HG03432 (cell line): ENCODE results near the gene STIP1.

ENCODE experiments used
- ATAC-seq: cut with Tn5 transposase; IDR thresholded peaks from one replicate; pipeline ENCODE4 v1.9.1; 2021; ENCODE audit warnings: mild to moderate bottlenecking, moderate library complexity; ENCODE audit not compliant: unreplicated experiment

The STIP1 gene

DNA sequence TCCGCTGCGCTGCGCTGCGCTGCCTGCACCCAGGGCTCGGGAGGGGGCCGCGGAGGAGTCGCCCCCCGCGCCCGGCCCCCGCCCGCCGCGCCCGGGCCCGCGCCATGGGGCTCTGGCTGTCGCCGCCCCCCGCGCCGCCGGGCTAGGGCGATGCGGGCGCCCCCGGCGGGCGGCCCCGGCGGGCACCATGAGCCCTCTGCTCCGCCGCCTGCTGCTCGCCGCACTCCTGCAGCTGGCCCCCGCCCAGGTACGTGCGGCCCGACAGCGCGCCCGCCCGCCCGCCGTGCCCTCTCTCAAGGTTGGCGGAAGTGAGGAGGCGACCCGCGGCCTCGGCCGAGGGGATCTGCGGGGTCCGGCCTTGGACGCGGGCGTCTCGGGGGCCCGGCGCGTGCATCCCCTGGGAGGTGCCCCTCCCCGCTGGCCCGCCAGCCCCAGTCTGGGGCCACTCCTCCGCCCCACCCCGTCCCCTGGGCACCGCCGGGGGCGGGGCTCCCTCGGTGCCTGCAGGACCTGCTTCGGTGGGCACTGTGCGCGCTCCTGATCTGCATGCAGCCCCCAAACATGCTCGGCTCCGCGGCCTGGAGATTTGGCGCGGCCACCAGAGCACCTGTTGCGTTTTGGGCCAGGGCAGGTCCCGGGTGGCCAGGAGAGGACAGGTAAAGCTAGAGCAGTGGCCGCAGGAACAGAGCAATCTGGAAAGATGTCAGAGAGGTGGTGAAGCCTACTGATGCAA, 48.8 kb downstream of the STIP1 start:
- ATAC-seq = peak; percentile 29

- ATAC-seq = no peak
These were observed 49.6 kb downstream of the STIP1 start for GRCh38 chr11:64235437-64236161.

- no peak for ATAC-seq
These were observed 51.5 kb downstream of the STIP1 start for GRCh38 chr11:64237484-64237951.

GRCh38 chr11:64238076-64238475, 52.1 kb downstream of the STIP1 start:
- no peak for ATAC-seq

DNA sequence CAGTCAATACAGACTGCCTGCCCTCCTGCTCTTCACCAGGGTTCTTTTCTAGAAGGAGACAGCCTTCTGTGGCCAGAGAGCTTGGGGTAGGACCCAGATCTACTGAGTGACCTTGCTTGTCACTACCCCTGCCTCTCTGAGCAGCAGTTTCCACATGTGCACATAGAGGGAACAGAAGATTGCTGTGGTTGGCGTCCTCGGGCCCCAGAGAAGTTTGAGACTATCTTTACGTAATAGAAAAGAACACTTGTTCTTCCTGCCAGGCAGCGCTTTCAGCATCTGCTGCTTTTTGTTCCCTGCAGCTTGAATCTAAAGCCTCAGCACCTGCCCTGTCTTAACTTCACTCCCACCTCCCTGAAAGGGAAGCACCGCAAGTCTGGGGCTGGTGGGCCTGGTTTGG, 53.0 kb downstream of the STIP1 start:
- ATAC-seq = no peak

GRCh38 chr11:64239662-64240434, 53.9 kb downstream of the STIP1 start:
- ATAC-seq = peak; percentile 7

GRCh38 chr11:64240435-64241240, 54.7 kb downstream of the STIP1 start, which contains the start of gene FKBP2:
TSS of gene FKBP2 (plus strand) at chr11:64241095. CDS start at chr11:64242388, 1,293 bp downstream.
- ATAC-seq = peak; percentile 46

DNA sequence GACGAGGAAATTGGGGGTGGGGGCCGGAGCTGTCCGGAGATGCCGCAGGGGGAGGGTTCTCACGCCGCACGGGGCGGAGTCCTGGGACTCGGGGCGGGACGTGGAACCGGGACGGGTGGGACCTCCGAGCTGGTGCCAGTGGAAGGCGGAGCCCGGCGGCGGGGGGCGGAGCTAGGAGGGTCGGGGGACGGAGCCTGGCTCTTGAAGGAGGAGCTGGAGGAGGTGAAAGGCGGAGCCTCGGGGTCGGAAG, 55.2 kb downstream of the STIP1 start:
- ATAC-seq = peak; percentile 67

- ATAC-seq = peak; percentile 11
These were observed 55.8 kb downstream of the STIP1 start for GRCh38 chr11:64241491-64242374.

DNA sequence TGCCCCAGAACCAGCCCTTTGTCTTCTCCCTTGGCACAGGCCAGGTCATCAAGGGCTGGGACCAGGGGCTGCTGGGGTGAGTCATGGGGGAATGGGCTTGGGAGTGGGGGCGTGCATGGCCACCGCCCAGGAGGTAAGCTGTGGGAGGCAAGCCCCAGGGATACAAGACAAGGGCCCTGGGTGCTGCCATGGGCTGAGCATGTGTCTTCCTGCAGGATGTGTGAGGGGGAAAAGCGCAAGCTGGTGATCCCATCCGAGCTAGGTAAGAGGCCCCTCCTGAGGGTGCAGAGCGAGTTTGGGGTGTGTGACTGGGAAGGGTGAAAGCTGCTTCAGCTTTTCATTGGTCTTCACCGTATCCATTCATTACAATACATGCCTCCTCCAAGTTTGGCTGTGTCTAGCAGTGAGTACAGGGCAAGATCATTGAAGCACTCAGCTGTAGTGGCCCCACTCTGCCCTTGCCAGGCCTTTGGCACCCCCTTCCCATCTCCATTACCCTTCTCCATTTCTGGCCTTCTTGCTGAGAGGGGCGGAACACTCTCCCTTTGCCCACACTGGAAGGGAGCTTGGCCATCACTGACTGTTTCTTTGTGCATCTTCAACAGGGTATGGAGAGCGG, 57.4 kb downstream of the STIP1 start:
- ATAC-seq = no peak

GRCh38 chr11:64244107-64244506, 58.1 kb downstream of the STIP1 start:
- ATAC-seq = no peak

DNA sequence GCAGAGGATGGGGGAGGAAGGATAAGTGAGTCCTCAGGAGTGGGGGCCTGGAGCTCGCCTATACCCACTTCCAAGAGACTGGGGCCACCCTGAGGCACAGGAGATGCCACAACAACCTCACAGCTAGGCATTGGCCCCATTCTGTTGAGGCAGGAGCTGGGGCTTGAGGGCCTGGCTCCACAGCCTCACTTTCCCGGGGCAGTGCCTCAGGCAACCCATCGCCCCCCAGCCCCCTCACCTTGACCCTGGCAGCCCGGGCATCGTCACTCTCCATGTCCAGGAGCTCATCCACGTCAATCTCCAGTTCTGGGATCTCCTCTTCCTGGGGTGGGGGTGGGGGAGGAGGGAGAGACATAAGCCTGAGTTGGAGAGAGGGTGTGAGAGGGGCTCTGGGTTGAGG, 59.0 kb downstream of the STIP1 start:
- ATAC-seq = no peak

- ATAC-seq = no peak
These were observed 59.4 kb downstream of the STIP1 start for GRCh38 chr11:64245401-64245796.

DNA sequence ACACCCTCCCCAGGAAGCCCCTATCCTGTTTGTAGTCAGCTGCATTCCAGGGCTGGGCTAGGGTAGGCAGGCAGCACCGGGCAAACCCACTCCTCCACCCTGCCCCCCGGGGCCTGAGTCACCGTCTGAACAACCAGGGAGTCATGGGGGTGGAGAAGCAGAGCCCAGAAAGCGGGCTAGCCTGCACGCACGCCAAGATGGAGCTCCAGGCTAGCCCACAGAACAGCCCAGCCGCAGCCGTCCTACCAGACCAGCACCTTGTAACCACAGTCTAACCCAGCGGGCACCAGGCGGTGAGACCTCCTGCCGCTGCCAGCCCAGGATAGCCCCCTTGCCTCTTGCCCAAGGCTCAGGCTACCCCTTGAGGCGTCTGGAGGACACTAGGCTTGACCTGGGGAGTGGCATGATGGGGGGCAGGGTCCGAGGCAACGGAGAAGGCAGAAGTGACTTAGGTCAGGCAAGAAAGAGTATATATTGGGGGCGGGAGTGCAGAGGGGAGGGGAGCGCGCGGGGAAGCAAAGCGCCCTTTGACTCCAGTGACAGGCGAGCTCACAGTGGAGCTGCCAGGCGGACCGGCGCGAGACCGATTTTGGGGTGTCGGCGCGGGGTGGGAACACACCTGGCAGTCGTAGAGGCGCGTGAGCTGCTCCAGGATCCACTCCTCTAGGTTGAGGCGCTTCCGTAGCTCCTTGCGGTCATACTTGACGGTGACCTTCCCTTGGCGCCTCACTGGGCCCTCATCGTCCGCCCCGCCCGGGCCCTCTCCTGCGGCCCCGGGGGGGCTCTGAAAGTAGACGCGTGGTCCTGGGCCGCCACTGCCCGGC, 60.0 kb downstream of the STIP1 start:
- ATAC-seq = no peak

GRCh38 chr11:64246621-64246870, 60.6 kb downstream of the STIP1 start:
- ATAC-seq = peak; percentile 9

DNA sequence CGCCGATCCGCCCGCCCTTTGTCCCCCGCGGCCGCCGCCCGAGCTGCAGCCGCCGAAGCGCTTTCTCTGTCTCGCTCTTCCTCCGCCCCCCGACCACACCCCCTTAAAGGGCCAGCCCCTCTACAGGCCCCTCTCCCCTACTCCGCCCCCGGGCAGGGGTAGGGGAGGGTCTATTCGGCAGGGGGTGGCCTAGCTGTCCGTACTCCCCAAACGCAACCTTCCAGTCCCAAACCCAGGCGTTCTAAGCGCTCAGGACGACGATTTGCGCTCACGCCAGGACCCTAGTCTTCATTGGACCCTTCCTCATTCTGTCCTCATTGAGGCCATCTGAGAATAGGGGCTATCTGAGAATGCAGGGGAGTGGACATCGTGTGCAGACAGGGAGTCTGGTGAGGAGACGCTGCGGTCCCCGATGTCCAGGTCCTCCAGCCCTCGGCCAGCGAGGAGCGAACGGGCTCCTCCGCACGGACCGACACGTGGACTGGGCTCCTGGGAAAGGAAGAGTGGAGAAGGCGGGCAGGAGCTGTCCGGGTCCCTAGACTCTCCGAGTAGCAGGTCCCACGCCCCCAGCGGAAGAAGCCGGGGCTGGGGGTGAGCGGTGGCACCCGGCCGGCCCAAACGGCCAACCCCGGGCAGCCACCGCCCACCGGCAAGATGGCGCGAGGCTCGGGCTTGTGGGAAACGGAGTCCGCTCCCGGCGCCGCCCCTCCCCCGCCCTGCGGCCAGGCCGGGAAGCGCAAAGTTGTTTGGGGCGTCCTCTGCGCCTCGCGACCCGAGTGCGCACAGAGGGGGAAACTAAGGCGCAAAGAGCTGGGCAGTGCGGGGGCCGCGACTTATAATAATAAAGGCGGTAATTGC, 61.1 kb downstream of the STIP1 start, which contains the start of gene PPP1R14B:
Gene PPP1R14B (minus strand): TSS at position 73 of the 858 bp plus-strand sequence. CDS start 270 bp downstream, outside the sequence.
- ATAC-seq = peak; percentile 43

DNA sequence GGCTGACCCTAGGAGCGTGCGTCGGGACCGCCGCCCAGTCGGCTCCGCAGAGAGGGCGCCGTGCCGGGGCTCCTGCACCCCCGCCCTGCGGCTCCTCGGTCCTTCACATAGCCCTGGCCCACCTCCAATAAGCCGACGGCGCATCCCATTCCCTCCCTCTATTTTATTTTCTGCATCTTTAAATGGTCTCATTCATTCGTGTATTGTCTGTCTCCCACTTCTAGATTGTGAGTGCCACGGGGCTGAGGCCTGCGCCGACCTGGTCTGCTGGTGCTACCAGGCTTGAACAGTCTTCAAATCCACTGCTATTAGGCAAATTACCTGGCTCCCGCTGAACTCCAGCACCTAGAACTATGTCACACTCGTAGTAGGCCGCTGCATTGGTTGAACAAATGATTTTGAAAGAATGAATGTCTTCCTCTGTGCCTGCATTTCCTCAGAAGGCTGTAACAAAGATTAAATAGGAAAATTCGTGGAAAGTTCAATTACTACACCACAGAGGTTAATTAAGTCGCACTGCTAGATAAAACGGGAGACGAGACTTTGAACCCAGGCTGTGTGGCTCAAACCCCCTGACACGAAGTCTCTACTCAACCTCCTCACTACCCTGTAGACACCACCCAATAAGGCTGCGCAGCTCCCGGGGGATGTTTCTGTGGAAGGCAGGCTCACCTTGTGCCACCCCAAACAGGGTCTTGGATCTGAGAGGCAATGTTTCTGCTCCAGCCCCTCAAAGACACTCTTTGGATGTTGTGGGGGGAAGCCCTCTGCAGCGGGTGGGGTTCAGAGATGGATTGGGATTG, 62.0 kb downstream of the STIP1 start:
- no peak for ATAC-seq
